ENCODE results near the gene FGF23.

Gene FGF23

GRCh38 chr12:4388032-4388431 lies 8.5 kb upstream of the FGF23 start:
- H3K4me1 ChIP-seq (ENCODE audit: control insufficient read depth in 5 of 5, insufficient read depth in 5 of 5, low read length in 5 of 5): no peaks in the 10 kb centered on the region
- no peak overlapping the region for H3K4me3 ChIP-seq (ENCODE audit: low read depth in 1 of 5, low read length in 5 of 5)
- H3K9me3 ChIP-seq (ENCODE audit: control insufficient read depth in 5 of 5, low read length in 5 of 5): no peaks in the 10 kb centered on the region
- no peak overlapping the region for H3K27ac ChIP-seq (ENCODE audit: low read depth, low read length)
- H3K36me3 ChIP-seq (ENCODE audit: control insufficient read depth in 5 of 5, insufficient read depth in 5 of 5, low read length in 5 of 5): no peaks in the 10 kb centered on the region
- H3K9ac ChIP-seq (ENCODE audit: low read length in 5 of 5): no peak overlapping the region
- H3K27me3 ChIP-seq (ENCODE audit: control insufficient read depth in 5 of 5, insufficient read depth in 4 of 5, low read length in 5 of 5): peaks cover 8 to 11% (median 11%) of the 10 kb centered on the region in 5 donors

- no peak overlapping the region for H3K9ac ChIP-seq (ENCODE audit: low read length in 5 of 5)
- H3K9me3 ChIP-seq (ENCODE audit: control insufficient read depth in 5 of 5, low read length in 5 of 5): no peaks in the 10 kb centered on the region
- no peaks in the 10 kb centered on the region for H3K4me1 ChIP-seq (ENCODE audit: control insufficient read depth in 5 of 5, insufficient read depth in 5 of 5, low read length in 5 of 5)
- H3K36me3 ChIP-seq (ENCODE audit: control insufficient read depth in 5 of 5, insufficient read depth in 5 of 5, low read length in 5 of 5): no peaks in the 10 kb centered on the region
- no peak overlapping the region for H3K4me3 ChIP-seq (ENCODE audit: low read depth in 1 of 5, low read length in 5 of 5)
- H3K27me3 ChIP-seq (ENCODE audit: control insufficient read depth in 5 of 5, insufficient read depth in 4 of 5, low read length in 5 of 5): peaks cover 5 to 11% (median 9%) of the 10 kb centered on the region in 5 donors
- no peak overlapping the region for H3K27ac ChIP-seq (ENCODE audit: low read depth, low read length)
Measured at GRCh38 chr12:4387607-4388006, 8.1 kb upstream of the FGF23 start.

GRCh38 chr12:4386801-4387200 lies 7.3 kb upstream of the FGF23 start:
- Histone ChIP-seq H3K27ac (ENCODE audit: low read depth, low read length) (no peak overlapping the region), H3K27me3 (ENCODE audit: control insufficient read depth in 5 of 5, insufficient read depth in 4 of 5, low read length in 5 of 5) (peaks cover 0 to 5% (median 3%) of the 10 kb centered on the region in 5 donors)

GRCh38 chr12:4383304-4383865 lies 3.9 kb upstream of the FGF23 start:
- Histone ChIP-seq H3K27me3 (ENCODE audit: control insufficient read depth in 5 of 5, insufficient read depth in 4 of 5, low read length in 5 of 5) (peaks cover 7 to 13% (median 10%) of the 10 kb centered on the region in 5 donors), H3K4me3 (ENCODE audit: low read depth in 1 of 5, low read length in 5 of 5) (no peak overlapping the region), H3K27ac (ENCODE audit: low read depth, low read length) (no peak overlapping the region), H3K9ac (ENCODE audit: low read length in 5 of 5) (no peak overlapping the region), H3K4me1 (ENCODE audit: control insufficient read depth in 5 of 5, insufficient read depth in 5 of 5, low read length in 5 of 5) (no peaks in the 10 kb centered on the region), H3K9me3 (ENCODE audit: control insufficient read depth in 5 of 5, low read length in 5 of 5) (no peaks in the 10 kb centered on the region), H3K36me3 (ENCODE audit: control insufficient read depth in 5 of 5, insufficient read depth in 5 of 5, low read length in 5 of 5) (no peaks in the 10 kb centered on the region)

More at GRCh38 chr12:4386801-4387200, 7.3 kb upstream of the FGF23 start:
- H3K4me3 ChIP-seq (ENCODE audit: low read depth in 1 of 5, low read length in 5 of 5): no peak overlapping the region
- no peak overlapping the region for H3K9ac ChIP-seq (ENCODE audit: low read length in 5 of 5)
- no peaks in the 10 kb centered on the region for H3K4me1 ChIP-seq (ENCODE audit: control insufficient read depth in 5 of 5, insufficient read depth in 5 of 5, low read length in 5 of 5)
- H3K36me3 ChIP-seq (ENCODE audit: control insufficient read depth in 5 of 5, insufficient read depth in 5 of 5, low read length in 5 of 5): no peaks in the 10 kb centered on the region
- H3K9me3 ChIP-seq (ENCODE audit: control insufficient read depth in 5 of 5, low read length in 5 of 5): no peaks in the 10 kb centered on the region

GRCh38 chr12:4380332-4380731 lies 820 bp upstream of the FGF23 start:
- Histone ChIP-seq H3K9ac (ENCODE audit: low read length in 5 of 5) (no peak overlapping the region), H3K4me1 (ENCODE audit: control insufficient read depth in 5 of 5, insufficient read depth in 5 of 5, low read length in 5 of 5) (no peaks in the 10 kb centered on the region), H3K4me3 (ENCODE audit: low read depth in 1 of 5, low read length in 5 of 5) (no peak overlapping the region), H3K27me3 (ENCODE audit: control insufficient read depth in 5 of 5, insufficient read depth in 4 of 5, low read length in 5 of 5) (peaks cover 7 to 14% (median 10%) of the 10 kb centered on the region in 5 donors), H3K27ac (ENCODE audit: low read depth, low read length) (no peak overlapping the region), H3K36me3 (ENCODE audit: control insufficient read depth in 5 of 5, insufficient read depth in 5 of 5, low read length in 5 of 5) (no peaks in the 10 kb centered on the region), H3K9me3 (ENCODE audit: control insufficient read depth in 5 of 5, low read length in 5 of 5) (no peaks in the 10 kb centered on the region)

- Histone ChIP-seq H3K4me3 (ENCODE audit: low read depth in 1 of 5, low read length in 5 of 5) (no peak overlapping the region), H3K27me3 (ENCODE audit: control insufficient read depth in 5 of 5, insufficient read depth in 4 of 5, low read length in 5 of 5) (peaks cover 7 to 20% (median 10%) of the 10 kb centered on the region in 5 donors), H3K9ac (ENCODE audit: low read length in 5 of 5) (no peak overlapping the region), H3K27ac (ENCODE audit: low read depth, low read length) (no peak overlapping the region), H3K4me1 (ENCODE audit: control insufficient read depth in 5 of 5, insufficient read depth in 5 of 5, low read length in 5 of 5) (no peaks in the 10 kb centered on the region), H3K9me3 (ENCODE audit: control insufficient read depth in 5 of 5, low read length in 5 of 5) (no peaks in the 10 kb centered on the region), H3K36me3 (ENCODE audit: control insufficient read depth in 5 of 5, insufficient read depth in 5 of 5, low read length in 5 of 5) (no peaks in the 10 kb centered on the region)
Measured at GRCh38 chr12:4378772-4379171, 740 bp downstream of the FGF23 start.

- Histone ChIP-seq H3K4me1 (ENCODE audit: control insufficient read depth in 5 of 5, insufficient read depth in 5 of 5, low read length in 5 of 5) (no peaks in the 10 kb centered on the region), H3K36me3 (ENCODE audit: control insufficient read depth in 5 of 5, insufficient read depth in 5 of 5, low read length in 5 of 5) (no peaks in the 10 kb centered on the region), H3K27me3 (ENCODE audit: control insufficient read depth in 5 of 5, insufficient read depth in 4 of 5, low read length in 5 of 5) (peaks cover 5 to 17% (median 7%) of the 10 kb centered on the region in 5 donors), H3K9ac (ENCODE audit: low read length in 5 of 5) (no peak overlapping the region), H3K27ac (ENCODE audit: low read depth, low read length) (no peak overlapping the region), H3K4me3 (ENCODE audit: low read depth in 1 of 5, low read length in 5 of 5) (no peak overlapping the region), H3K9me3 (ENCODE audit: control insufficient read depth in 5 of 5, low read length in 5 of 5) (peaks cover 0 to 2% (median 0%) of the 10 kb centered on the region in 5 donors)
Measured at GRCh38 chr12:4375449-4375848, 4.1 kb downstream of the FGF23 start.

- Histone ChIP-seq H3K4me1 (ENCODE audit: control insufficient read depth in 5 of 5, insufficient read depth in 5 of 5, low read length in 5 of 5) (no peaks in the 10 kb centered on the region), H3K36me3 (ENCODE audit: control insufficient read depth in 5 of 5, insufficient read depth in 5 of 5, low read length in 5 of 5) (no peaks in the 10 kb centered on the region), H3K27ac (ENCODE audit: low read depth, low read length) (no peak overlapping the region), H3K9ac (ENCODE audit: low read length in 5 of 5) (no peak overlapping the region), H3K4me3 (ENCODE audit: low read depth in 1 of 5, low read length in 5 of 5) (no peak overlapping the region), H3K9me3 (ENCODE audit: control insufficient read depth in 5 of 5, low read length in 5 of 5) (peaks cover 0 to 2% (median 0%) of the 10 kb centered on the region in 5 donors), H3K27me3 (ENCODE audit: control insufficient read depth in 5 of 5, insufficient read depth in 4 of 5, low read length in 5 of 5) (peaks cover 0 to 9% (median 2%) of the 10 kb centered on the region in 5 donors)
Measured at GRCh38 chr12:4372653-4373052, 6.9 kb downstream of the FGF23 start.

- Histone ChIP-seq H3K27me3 (ENCODE audit: control insufficient read depth in 5 of 5, insufficient read depth in 4 of 5, low read length in 5 of 5) (peaks cover 0 to 7% (median 2%) of the 10 kb centered on the region in 5 donors), H3K27ac (ENCODE audit: low read depth, low read length) (no peak overlapping the region), H3K4me3 (ENCODE audit: low read depth in 1 of 5, low read length in 5 of 5) (no peak overlapping the region), H3K4me1 (ENCODE audit: control insufficient read depth in 5 of 5, insufficient read depth in 5 of 5, low read length in 5 of 5) (no peaks in the 10 kb centered on the region), H3K9ac (ENCODE audit: low read length in 5 of 5) (no peak overlapping the region), H3K36me3 (ENCODE audit: control insufficient read depth in 5 of 5, insufficient read depth in 5 of 5, low read length in 5 of 5) (no peaks in the 10 kb centered on the region), H3K9me3 (ENCODE audit: control insufficient read depth in 5 of 5, low read length in 5 of 5) (peaks cover 0 to 2% (median 0%) of the 10 kb centered on the region in 5 donors)
Measured at GRCh38 chr12:4370265-4370664, 9.2 kb downstream of the FGF23 start.

GRCh38 chr12:4369548-4369947 lies 10.0 kb downstream of the FGF23 start:
- H3K27me3 ChIP-seq (ENCODE audit: control insufficient read depth in 5 of 5, insufficient read depth in 4 of 5, low read length in 5 of 5): peaks cover 0 to 3% (median 2%) of the 10 kb centered on the region in 5 donors
- H3K4me3 ChIP-seq (ENCODE audit: low read depth in 1 of 5, low read length in 5 of 5): no peak overlapping the region
- peaks cover 0 to 2% (median 0%) of the 10 kb centered on the region in 5 donors for H3K9me3 ChIP-seq (ENCODE audit: control insufficient read depth in 5 of 5, low read length in 5 of 5)
- no peaks in the 10 kb centered on the region for H3K36me3 ChIP-seq (ENCODE audit: control insufficient read depth in 5 of 5, insufficient read depth in 5 of 5, low read length in 5 of 5)
- no peak overlapping the region for H3K9ac ChIP-seq (ENCODE audit: low read length in 5 of 5)
- no peak overlapping the region for H3K27ac ChIP-seq (ENCODE audit: low read depth, low read length)
- H3K4me1 ChIP-seq (ENCODE audit: control insufficient read depth in 5 of 5, insufficient read depth in 5 of 5, low read length in 5 of 5): no peaks in the 10 kb centered on the region

All from subcutaneous abdominal adipose tissue (tissue), 5 donors.